H1 (cell line): ENCODE measurements around the gene VIT. TPM values are rescaled to one million over a fixed set of nuclear protein-coding genes. Genes with fewer than 3 reads are reported as not detected.

Experiments
- CBX8 ChIP-seq: fragments of 300-800, 300-1000 bp; sonication (generic); IDR thresholded peaks from 2 replicates; pipeline ENCODE4 v1.7.1; 2016; ENCODE audit warnings: low read depth, low read length, borderline replicate concordance
- CHD1 ChIP-seq: IDR thresholded peaks from 2 replicates; pipeline ENCODE4 v1.6.1; 2012; ENCODE audit warnings: low read depth, low read length, improper control_type of control experiment
- SP2 ChIP-seq: IDR thresholded peaks from 2 replicates; pipeline ENCODE4 v1.6.1; 2012; ENCODE audit warnings: mild to moderate bottlenecking, low read length, inconsistent platforms
- SP4 ChIP-seq: IDR thresholded peaks from 2 replicates; pipeline ENCODE4 v1.6.1; 2012; ENCODE audit warnings: low read length, inconsistent platforms
- SUZ12 ChIP-seq: fragments of 200-600 bp; sonication (generic); IDR thresholded peaks from 2 replicates; pipeline ENCODE4 v1.6.1; 2012; ENCODE audit warnings: mild to moderate bottlenecking, inconsistent platforms, low read length, moderate library complexity, mixed read lengths
- polyA plus RNA-seq, 7 experiments: library from polyadenylated mRNA; depleted of rRNA in 3 of 7; stranded (reverse) in 5 of 7; unstranded in 2 of 7; fragments of >200 nt in 5 of 7; fragments of 200-250 nt in 2 of 7; gene quantifications; 1 replicate in 5 of 7; 2 replicates in 1 of 7; 4 replicates in 1 of 7; pipeline versions ENCODE4 v1.2.1 to v1.2.3, GENCODE V29; 2011 to 2013; ENCODE audit warnings: missing spikeins in 2 of 7, mixed read lengths in 2 of 7
- total RNA-seq: library from RNA; stranded (reverse); fragmentation: NEBNext Ultra II Directional; extraction: Animal tissue kit (Norgen Biotek cat#: 25700); gene quantifications from 2 replicates; pipeline ENCODE4 v1.2.1, GENCODE V29; 2021

The VIT gene
- total and polyA plus RNA-seq, 2 of the 8 experiments (the other 6 are each of a cell fraction or from before 2014, with no cell fraction given): 0.03 TPM; not detected in 1

- TF ChIP-seq CBX8 (no peak), SUZ12 (no peak), CHD1 (no peak), SP4 (no peak), SP2 (no peak)
Measured at GRCh38 chr2:36734304-36734703, 37.8 kb downstream of the VIT start (continued).
